ENCODE data around the gene ADCK1. TPM values are rescaled to one million over a fixed set of nuclear protein-coding genes. Genes with fewer than 3 reads are reported as not detected.

The ADCK1 gene
- total and polyA plus RNA-seq, 2 of the 13 experiments (the other 11 are each of a cell fraction or from before 2014, with no cell fraction given) = 3.9 to 6.3 TPM

DNA sequence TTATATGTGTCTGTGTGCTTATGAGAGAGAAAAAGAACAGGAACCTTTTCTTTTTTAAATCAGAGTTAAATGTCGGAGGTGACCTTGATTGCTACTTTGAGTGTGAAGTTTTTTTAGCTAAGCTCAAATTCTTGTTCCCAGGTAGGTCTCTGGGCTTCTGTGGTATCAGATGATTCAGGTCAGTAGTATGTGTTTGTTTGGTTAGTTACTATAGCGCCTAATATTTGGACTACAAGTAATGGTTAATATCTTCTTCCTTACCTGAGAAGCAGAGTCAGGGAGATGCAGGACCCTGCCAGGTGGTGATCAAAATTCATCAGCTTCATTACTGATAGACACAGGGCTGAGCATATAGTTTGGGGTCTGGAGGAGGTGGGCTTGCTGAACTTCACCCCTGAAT lies 30.8 kb downstream of the ADCK1 start:
- ChIA-PET CTCF (ENCODE audit: low intra/inter-chr PET ratio, low total read pairs) (no interaction called here), POLR2A (no interaction called here)
- Histone ChIP-seq H3K4me2 (ENCODE audit: low read depth, low read length) (no peak overlapping the region), H3K27me3 (ENCODE audit: control insufficient read depth in 1 of 2, insufficient read depth in 2 of 2, low read length in 2 of 2) (no peaks in the 10 kb centered on the region), H4K20me1 (ENCODE audit: insufficient read depth, low read length) (no peaks in the 10 kb centered on the region), H3K4me1 (ENCODE audit: insufficient read depth, low read length) (no peaks in the 10 kb centered on the region), H3K36me3 (replicated peaks in 1 of 2; ENCODE audit: control insufficient read depth in 1 of 2, insufficient read depth in 2 of 2, low read length in 2 of 2) (no peaks in the 10 kb centered on the region; a peak in 1 of 5 replicates), H3K4me3 (replicated peaks in 1 of 3; ENCODE audit: insufficient read depth in 1 of 3, low read depth in 2 of 3, low read length in 3 of 3) (no peak overlapping the region), H3K27ac (ENCODE audit: extremely low read length, insufficient read depth, low read length) (no peak overlapping the region), H3K9ac (ENCODE audit: insufficient read depth, low read depth, low read length) (no peak overlapping the region), H2AFZ (ENCODE audit: low read length) (no peak overlapping the region), H3K9me3 (ENCODE audit: low read length) (no peaks in the 10 kb centered on the region), H3K79me2 (ENCODE audit: insufficient read depth, low read length) (no peaks in the 10 kb centered on the region)
- no TSS peak for BruUV-seq (replicated peaks)
- no peak for TF ChIP-seq MBNL3 (CRISPR knock-in tag; conservative IDR thresholded peaks at IDR 0.05)
- no peak for TF ChIP-seq THAP11 (CRISPR knock-in tag; IDR thresholded peaks at IDR 0.05)
- TF ChIP-seq POLR2AphosphoS5 (IDR thresholded peaks at IDR 0.05; ENCODE audit: low read depth, low read length) = no peak
- no peak for TF ChIP-seq ZNF260 (CRISPR knock-in tag; IDR thresholded peaks at IDR 0.05; ENCODE audit: borderline replicate concordance, low read depth)
- no peak for TF ChIP-seq SOX5 (CRISPR knock-in tag; IDR thresholded peaks at IDR 0.05; ENCODE audit: borderline replicate concordance)
- TF ChIP-seq ZNF501 (CRISPR knock-in tag; IDR thresholded peaks at IDR 0.05) = no peak
- no peak for TF ChIP-seq ZNF761 (CRISPR knock-in tag; conservative IDR thresholded peaks at IDR 0.05)
- no peak for TF ChIP-seq ZNF839 (CRISPR knock-in tag; IDR thresholded peaks at IDR 0.05; ENCODE audit: borderline replicate concordance)
- TF ChIP-seq DPF2 (CRISPR knock-in tag; IDR thresholded peaks at IDR 0.05; ENCODE audit: borderline replicate concordance, low read depth) = no peak
- no peak for TF ChIP-seq CCAR2 (optimal IDR thresholded peaks at IDR 0.05; ENCODE audit: low read depth, low read length)
- TF ChIP-seq, protein P1, sequence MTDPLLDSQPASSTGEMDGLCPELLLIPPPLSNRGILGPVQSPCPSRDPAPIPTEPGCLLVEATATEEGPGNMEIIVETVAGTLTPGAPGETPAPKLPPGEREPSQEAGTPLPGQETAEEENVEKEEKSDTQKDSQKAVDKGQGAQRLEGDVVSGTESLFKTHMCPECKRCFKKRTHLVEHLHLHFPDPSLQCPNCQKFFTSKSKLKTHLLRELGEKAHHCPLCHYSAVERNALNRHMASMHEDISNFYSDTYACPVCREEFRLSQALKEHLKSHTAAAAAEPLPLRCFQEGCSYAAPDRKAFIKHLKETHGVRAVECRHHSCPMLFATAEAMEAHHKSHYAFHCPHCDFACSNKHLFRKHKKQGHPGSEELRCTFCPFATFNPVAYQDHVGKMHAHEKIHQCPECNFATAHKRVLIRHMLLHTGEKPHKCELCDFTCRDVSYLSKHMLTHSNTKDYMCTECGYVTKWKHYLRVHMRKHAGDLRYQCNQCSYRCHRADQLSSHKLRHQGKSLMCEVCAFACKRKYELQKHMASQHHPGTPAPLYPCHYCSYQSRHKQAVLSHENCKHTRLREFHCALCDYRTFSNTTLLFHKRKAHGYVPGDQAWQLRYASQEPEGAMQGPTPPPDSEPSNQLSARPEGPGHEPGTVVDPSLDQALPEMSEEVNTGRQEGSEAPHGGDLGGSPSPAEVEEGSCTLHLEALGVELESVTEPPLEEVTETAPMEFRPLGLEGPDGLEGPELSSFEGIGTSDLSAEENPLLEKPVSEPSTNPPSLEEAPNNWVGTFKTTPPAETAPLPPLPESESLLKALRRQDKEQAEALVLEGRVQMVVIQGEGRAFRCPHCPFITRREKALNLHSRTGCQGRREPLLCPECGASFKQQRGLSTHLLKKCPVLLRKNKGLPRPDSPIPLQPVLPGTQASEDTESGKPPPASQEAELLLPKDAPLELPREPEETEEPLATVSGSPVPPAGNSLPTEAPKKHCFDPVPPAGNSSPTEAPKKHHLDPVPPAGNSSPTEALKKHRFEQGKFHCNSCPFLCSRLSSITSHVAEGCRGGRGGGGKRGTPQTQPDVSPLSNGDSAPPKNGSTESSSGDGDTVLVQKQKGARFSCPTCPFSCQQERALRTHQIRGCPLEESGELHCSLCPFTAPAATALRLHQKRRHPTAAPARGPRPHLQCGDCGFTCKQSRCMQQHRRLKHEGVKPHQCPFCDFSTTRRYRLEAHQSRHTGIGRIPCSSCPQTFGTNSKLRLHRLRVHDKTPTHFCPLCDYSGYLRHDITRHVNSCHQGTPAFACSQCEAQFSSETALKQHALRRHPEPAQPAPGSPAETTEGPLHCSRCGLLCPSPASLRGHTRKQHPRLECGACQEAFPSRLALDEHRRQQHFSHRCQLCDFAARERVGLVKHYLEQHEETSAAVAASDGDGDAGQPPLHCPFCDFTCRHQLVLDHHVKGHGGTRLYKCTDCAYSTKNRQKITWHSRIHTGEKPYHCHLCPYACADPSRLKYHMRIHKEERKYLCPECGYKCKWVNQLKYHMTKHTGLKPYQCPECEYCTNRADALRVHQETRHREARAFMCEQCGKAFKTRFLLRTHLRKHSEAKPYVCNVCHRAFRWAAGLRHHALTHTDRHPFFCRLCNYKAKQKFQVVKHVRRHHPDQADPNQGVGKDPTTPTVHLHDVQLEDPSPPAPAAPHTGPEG (CRISPR knock-in tag; IDR thresholded peaks at IDR 0.05) = no peak
- TF ChIP-seq, protein P2, sequence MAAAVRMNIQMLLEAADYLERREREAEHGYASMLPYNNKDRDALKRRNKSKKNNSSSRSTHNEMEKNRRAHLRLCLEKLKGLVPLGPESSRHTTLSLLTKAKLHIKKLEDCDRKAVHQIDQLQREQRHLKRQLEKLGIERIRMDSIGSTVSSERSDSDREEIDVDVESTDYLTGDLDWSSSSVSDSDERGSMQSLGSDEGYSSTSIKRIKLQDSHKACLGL (CRISPR knock-in tag; IDR thresholded peaks at IDR 0.05) = no peak
- WGBS (ENCODE audit: low lambda C conversion rate) = 84% methylated on average over 2 of the region's 2 CpGs
- intact Hi-C loops (cut with micrococcal nuclease; ENCODE audit: unreplicated experiment) (no loop called here), in situ Hi-C loops (cut with HindIII; ENCODE audit: extremely low pct_ligation_motif_present, low pct_unique_long_range_greater_than_20kb) (no loop called here)
- no peak for FAIRE-seq
- peak; percentile 7 for DNase-seq (ENCODE audit: low spot score)
- no peak for ATAC-seq

Measured in HepG2 (cell line).